Measurements from ENCODE around the gene OR1N1.

GRCh38 chr9:122562134-122562760 lies 35.2 kb upstream of the OR1N1 start:
- TF ChIP-seq, protein P1, sequence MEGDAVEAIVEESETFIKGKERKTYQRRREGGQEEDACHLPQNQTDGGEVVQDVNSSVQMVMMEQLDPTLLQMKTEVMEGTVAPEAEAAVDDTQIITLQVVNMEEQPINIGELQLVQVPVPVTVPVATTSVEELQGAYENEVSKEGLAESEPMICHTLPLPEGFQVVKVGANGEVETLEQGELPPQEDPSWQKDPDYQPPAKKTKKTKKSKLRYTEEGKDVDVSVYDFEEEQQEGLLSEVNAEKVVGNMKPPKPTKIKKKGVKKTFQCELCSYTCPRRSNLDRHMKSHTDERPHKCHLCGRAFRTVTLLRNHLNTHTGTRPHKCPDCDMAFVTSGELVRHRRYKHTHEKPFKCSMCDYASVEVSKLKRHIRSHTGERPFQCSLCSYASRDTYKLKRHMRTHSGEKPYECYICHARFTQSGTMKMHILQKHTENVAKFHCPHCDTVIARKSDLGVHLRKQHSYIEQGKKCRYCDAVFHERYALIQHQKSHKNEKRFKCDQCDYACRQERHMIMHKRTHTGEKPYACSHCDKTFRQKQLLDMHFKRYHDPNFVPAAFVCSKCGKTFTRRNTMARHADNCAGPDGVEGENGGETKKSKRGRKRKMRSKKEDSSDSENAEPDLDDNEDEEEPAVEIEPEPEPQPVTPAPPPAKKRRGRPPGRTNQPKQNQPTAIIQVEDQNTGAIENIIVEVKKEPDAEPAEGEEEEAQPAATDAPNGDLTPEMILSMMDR (IDR thresholded peaks at IDR 0.05), result no peak
- TF ChIP-seq POLR2A (IDR thresholded peaks at IDR 0.05), result no peak
